Transverse colon (tissue), 3 donors: ENCODE measurements around the gene ZDHHC6.

Experiments
- CTCF ChIP-seq, 5 experiments: fragments of 200-600 bp in 3 of 5; fragments of 450-650 bp in 2 of 5; sonication (generic) in 3 of 5; IDR thresholded peaks; 1 replicate in 2 of 5; 2 replicates in 3 of 5; pipeline ENCODE4 v1.5.1; 2016 to 2017; ENCODE audit warnings: antibody characterized with exemption in 5 of 5, inconsistent platforms in 3 of 5, mild to moderate bottlenecking in 2 of 5, moderate library complexity in 1 of 5
- EP300 ChIP-seq: sonication (generic); formaldehyde crosslinking; IDR thresholded peaks from one replicate; pipeline ENCODE4 v1.6.1; 2017; ENCODE audit warnings: antibody characterized with exemption, low read depth
- POLR2A ChIP-seq: fragments of 450-650 bp; IDR thresholded peaks from one replicate; pipeline ENCODE4 v1.6.1; 2016; ENCODE audit warnings: antibody characterized with exemption, mild to moderate bottlenecking, moderate library complexity

GRCh38 chr10:112384141-112384540 is 62.6 kb downstream of the ZDHHC6 start:
- no peak for TF ChIP-seq CTCF (IDR thresholded peaks at IDR 0.05)
- no peak for TF ChIP-seq POLR2A
- TF ChIP-seq EP300 = no peak
